CD8-positive, alpha-beta memory T cell (primary cell): ENCODE measurements around the gene RNF150. TPM values are rescaled to one million over a fixed set of nuclear protein-coding genes. Genes with fewer than 3 reads are reported as not detected.

Source experiments
- CTCF ChIA-PET: fragments of 350-600 bp; sonication (Branson Sonifier 250); formaldehyde crosslinking; loops from one replicate; lab custom pipeline; 2021; ENCODE audit warnings: antibody characterized with exemption; lab: Charles Lee
- POLR2A ChIA-PET: fragments of 350-600 bp; sonication (Branson Sonifier 250); formaldehyde crosslinking; loops from one replicate; lab custom pipeline; 2021; ENCODE audit warnings: antibody characterized with exemption; lab: Charles Lee
- DNase-seq, 5 donors: peaks; one replicate each; pipeline versions ENCODE4 v3.0.0 to v3.0.0-alpha.2; 2020 to 2022; ENCODE audit warnings: mixed read lengths in 1 of 5
- H3K27ac ChIP-seq: one replicate; pipeline ENCODE4 v1.7.0; 2013; ENCODE audit warnings: low read depth, mild to moderate bottlenecking, low read length, moderate library complexity
- H3K27me3 ChIP-seq: 2 replicates; pipeline ENCODE4 v1.7.0; 2013; ENCODE audit warnings: low read length, mild to moderate bottlenecking; ENCODE audit not compliant: insufficient read depth, poor library complexity, severe bottlenecking
- H3K36me3 ChIP-seq: 2 replicates; pipeline ENCODE4 v1.7.0; 2013; ENCODE audit warnings: mild to moderate bottlenecking, low read length, moderate library complexity; ENCODE audit not compliant: insufficient read depth
- H3K4me1 ChIP-seq: 2 replicates; pipeline ENCODE4 v1.7.0; 2013; ENCODE audit warnings: mild to moderate bottlenecking, low read length, moderate library complexity; ENCODE audit not compliant: insufficient read depth
- H3K4me3 ChIP-seq: 2 replicates; pipeline ENCODE4 v1.7.0; 2013; ENCODE audit warnings: mild to moderate bottlenecking, low read length
- H3K9me3 ChIP-seq: 2 replicates; pipeline ENCODE4 v1.7.0; 2013; ENCODE audit warnings: mild to moderate bottlenecking, low read length
- H3K27ac Mint-ChIP-seq, 8 donors: one replicate each; pipeline ENCODE4 v1.8.0; 2020 to 2021; ENCODE audit warnings: mixed read lengths in 8 of 8, mild to moderate bottlenecking in 6 of 8, inconsistent platforms in 3 of 8, moderate library complexity in 3 of 8
- H3K27me3 Mint-ChIP-seq, 2 donors: one replicate each; pipeline ENCODE4 v1.8.0; 2020 to 2021; ENCODE audit warnings: mixed read lengths in 2 of 2, mild to moderate bottlenecking in 1 of 2, moderate library complexity in 1 of 2
- H3K36me3 Mint-ChIP-seq, 3 donors: one replicate each; pipeline ENCODE4 v1.8.0; 2020 to 2021; ENCODE audit warnings: mixed read lengths in 3 of 3, inconsistent platforms in 1 of 3, mild to moderate bottlenecking in 1 of 3
- H3K4me1 Mint-ChIP-seq, 3 donors: one replicate each; pipeline ENCODE4 v1.8.0; 2020 to 2021; ENCODE audit warnings: mixed read lengths in 3 of 3, inconsistent platforms in 1 of 3, mild to moderate bottlenecking in 1 of 3
- H3K4me3 Mint-ChIP-seq, 7 donors: one replicate each; pipeline ENCODE4 v1.8.0; 2020 to 2021; ENCODE audit warnings: mixed read lengths in 7 of 7, mild to moderate bottlenecking in 6 of 7, moderate library complexity in 4 of 7, inconsistent platforms in 2 of 7
- H3K9me3 Mint-ChIP-seq, 5 donors: one replicate each; pipeline ENCODE4 v1.8.0; 2020 to 2022; ENCODE audit warnings: mixed read lengths in 5 of 5, mild to moderate bottlenecking in 3 of 5, moderate library complexity in 2 of 5, inconsistent platforms in 1 of 5
- polyA plus RNA-seq: library from polyadenylated mRNA; unstranded; fragments of 300-500 nt; fragmentation: Illumina TruSeq; gene quantifications from one replicate; pipeline ENCODE4 v1.2.3, GENCODE V29; 2021
- total RNA-seq, 2 experiments: library from RNA; stranded (reverse); gene quantifications; one replicate each; pipeline ENCODE4 v1.2.3, GENCODE V29; 2021

Gene RNF150
- total and polyA plus RNA-seq, 3 experiments from 2014 or later, result not detected

GRCh38 chr4:140876615-140877364, 256.5 kb downstream of the RNF150 start:
- H3K4me3 Mint-ChIP-seq, result no peak overlapping the region
- no peaks in the 10 kb centered on the region for H3K36me3 Mint-ChIP-seq
- CTCF ChIA-PET, result no interaction called here

GRCh38 chr4:140875746-140876452, 257.4 kb downstream of the RNF150 start:
- Mint-ChIP-seq H3K27me3 (peaks cover 0 to 1% of the 10 kb centered on the region in 2 donors), H3K36me3 (no peaks in the 10 kb centered on the region), H3K4me3 (no peak overlapping the region), H3K4me1 (no peaks in the 10 kb centered on the region), H3K9me3 (peaks cover 0 to 11% (median 4%) of the 10 kb centered on the region in 5 donors), H3K27ac (no peak overlapping the region)
- DNase-seq, result no peak
- Histone ChIP-seq H3K4me3 (no peak overlapping the region), H3K9me3 (no peaks in the 10 kb centered on the region), H3K36me3 (no peaks in the 10 kb centered on the region), H3K27me3 (no peaks in the 10 kb centered on the region), H3K4me1 (no peaks in the 10 kb centered on the region), H3K27ac (no peak overlapping the region)
- ChIA-PET POLR2A (no interaction called here), CTCF (no interaction called here)

More at GRCh38 chr4:140876615-140877364, 256.5 kb downstream of the RNF150 start:
- Histone ChIP-seq H3K9me3 (no peaks in the 10 kb centered on the region), H3K4me1 (no peaks in the 10 kb centered on the region), H3K4me3 (no peak overlapping the region), H3K27ac (no peak overlapping the region), H3K36me3 (no peaks in the 10 kb centered on the region), H3K27me3 (no peaks in the 10 kb centered on the region)
- H3K27ac Mint-ChIP-seq, result no peak overlapping the region
- no peaks in the 10 kb centered on the region for H3K4me1 Mint-ChIP-seq
- H3K27me3 Mint-ChIP-seq, result peaks cover 0 to 1% of the 10 kb centered on the region in 2 donors
- peaks cover 2 to 12% (median 4%) of the 10 kb centered on the region in 5 donors for H3K9me3 Mint-ChIP-seq
- POLR2A ChIA-PET, result no interaction called here
- no peak for DNase-seq

DNA sequence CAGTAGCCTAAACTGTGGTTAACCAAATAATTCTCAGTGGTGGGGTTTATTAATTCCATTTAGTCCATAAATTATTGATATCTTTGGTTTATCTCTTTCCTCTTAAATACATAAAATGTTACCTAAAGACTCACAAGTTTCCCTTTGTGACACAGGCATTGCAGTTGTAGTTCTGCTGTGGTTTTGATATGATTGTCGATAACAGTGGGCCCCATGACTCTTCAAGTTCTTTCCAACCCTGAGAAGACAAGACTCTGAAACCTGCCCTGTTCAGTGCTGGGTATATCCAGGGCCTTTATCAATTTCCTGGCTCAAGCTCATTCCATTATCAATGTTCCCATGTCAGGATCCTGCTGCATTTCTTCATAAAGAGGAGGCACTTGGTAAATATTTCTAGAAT, 259.2 kb downstream of the RNF150 start:
- H3K9me3 Mint-ChIP-seq, result peaks cover 0 to 3% (median 2%) of the 10 kb centered on the region in 5 donors
- no peak for DNase-seq
- ChIA-PET CTCF (no interaction called here), POLR2A (no interaction called here)
- H3K4me3 Mint-ChIP-seq, result no peak overlapping the region
- no peaks in the 10 kb centered on the region for H3K9me3 ChIP-seq
- no peaks in the 10 kb centered on the region for H3K27me3 ChIP-seq
- peaks cover 0 to 1% of the 10 kb centered on the region in 2 donors for H3K27me3 Mint-ChIP-seq
- no peaks in the 10 kb centered on the region for H3K36me3 ChIP-seq
- no peak overlapping the region for H3K27ac ChIP-seq
- H3K4me1 Mint-ChIP-seq, result no peaks in the 10 kb centered on the region
- no peaks in the 10 kb centered on the region for H3K36me3 Mint-ChIP-seq
- no peak overlapping the region for H3K4me3 ChIP-seq
- no peaks in the 10 kb centered on the region for H3K4me1 ChIP-seq
- no peak overlapping the region for H3K27ac Mint-ChIP-seq

DNA sequence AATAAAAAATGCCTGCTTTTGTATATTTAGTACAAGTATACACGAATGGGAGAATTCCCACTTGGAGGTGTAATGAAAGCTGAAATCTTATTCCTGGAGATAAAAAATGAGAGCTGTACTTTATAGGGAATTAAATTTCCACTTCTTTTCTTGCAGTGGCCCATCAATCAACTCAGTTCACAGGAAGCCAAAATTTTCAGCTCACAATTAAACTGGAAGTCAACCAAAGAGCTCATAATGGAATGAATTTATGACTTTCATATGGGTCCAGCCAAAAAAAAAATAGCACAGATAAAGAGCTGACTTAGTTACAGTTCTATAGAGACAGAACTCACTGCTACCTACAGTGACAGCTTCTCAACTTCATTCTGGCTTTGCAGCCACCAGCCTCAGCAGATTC, 261.9 kb downstream of the RNF150 start:
- Mint-ChIP-seq H3K27me3 (peaks cover 0 to 6% of the 10 kb centered on the region in 2 donors), H3K4me1 (no peaks in the 10 kb centered on the region), H3K4me3 (no peak overlapping the region), H3K27ac (no peak overlapping the region), H3K36me3 (no peaks in the 10 kb centered on the region), H3K9me3 (peaks cover 0 to 2% (median 0%) of the 10 kb centered on the region in 5 donors)
- no peaks in the 10 kb centered on the region for H3K36me3 ChIP-seq
- no peaks in the 10 kb centered on the region for H3K9me3 ChIP-seq
- CTCF ChIA-PET, result no interaction called here
- H3K27me3 ChIP-seq, result no peaks in the 10 kb centered on the region
- DNase-seq, result no peak
- H3K4me1 ChIP-seq, result no peaks in the 10 kb centered on the region
- POLR2A ChIA-PET, result no interaction called here
- H3K27ac ChIP-seq, result no peak overlapping the region
- no peak overlapping the region for H3K4me3 ChIP-seq

DNA sequence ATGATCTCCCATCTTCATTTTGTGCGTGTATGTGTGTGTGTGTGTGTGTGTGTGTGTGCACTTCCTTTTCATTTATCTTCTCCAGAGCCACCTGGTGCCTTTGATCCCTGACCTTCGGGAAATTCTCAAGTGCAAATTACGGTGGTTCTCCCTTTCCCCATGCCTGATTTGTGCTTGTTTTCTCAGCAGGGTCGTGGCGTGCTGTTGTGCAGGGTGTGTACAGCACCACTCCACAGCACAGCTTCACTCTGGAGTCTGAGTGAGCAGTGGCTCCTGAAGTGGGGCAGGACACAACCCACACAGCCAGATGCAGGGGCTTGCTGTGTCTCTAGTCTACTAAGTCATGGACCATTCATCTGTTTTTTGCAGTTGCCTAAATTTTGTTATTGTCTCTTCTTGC, 262.8 kb downstream of the RNF150 start:
- ChIA-PET CTCF (no interaction called here), POLR2A (no interaction called here)
- Histone ChIP-seq H3K27me3 (no peaks in the 10 kb centered on the region), H3K27ac (no peak overlapping the region), H3K36me3 (no peaks in the 10 kb centered on the region), H3K9me3 (no peaks in the 10 kb centered on the region), H3K4me1 (no peaks in the 10 kb centered on the region), H3K4me3 (no peak overlapping the region)
- H3K9me3 Mint-ChIP-seq, result no peaks in the 10 kb centered on the region
- peak overlapping the region in 1 of 7 donors; percentile 5 for H3K4me3 Mint-ChIP-seq
- DNase-seq, result no peak
- H3K27me3 Mint-ChIP-seq, result peaks cover 0 to 5% of the 10 kb centered on the region in 2 donors
- no peaks in the 10 kb centered on the region for H3K4me1 Mint-ChIP-seq
- H3K27ac Mint-ChIP-seq, result no peak overlapping the region
- H3K36me3 Mint-ChIP-seq, result no peaks in the 10 kb centered on the region

GRCh38 chr4:140869446-140869845, 263.8 kb downstream of the RNF150 start:
- Histone ChIP-seq H3K36me3 (no peaks in the 10 kb centered on the region), H3K27me3 (no peaks in the 10 kb centered on the region), H3K27ac (no peak overlapping the region), H3K9me3 (no peaks in the 10 kb centered on the region), H3K4me1 (no peaks in the 10 kb centered on the region), H3K4me3 (no peak overlapping the region)
- H3K27me3 Mint-ChIP-seq, result peaks cover 5% of the 10 kb centered on the region in 2 donors
- H3K4me1 Mint-ChIP-seq, result no peaks in the 10 kb centered on the region
- no peaks in the 10 kb centered on the region for H3K9me3 Mint-ChIP-seq
- no peak overlapping the region for H3K27ac Mint-ChIP-seq
- DNase-seq, result no peak
- H3K36me3 Mint-ChIP-seq, result no peaks in the 10 kb centered on the region
- CTCF ChIA-PET, result no interaction called here
- no peak overlapping the region for H3K4me3 Mint-ChIP-seq
- POLR2A ChIA-PET, result no interaction called here

- Mint-ChIP-seq H3K4me1 (peaks cover 6 to 9% (median 8%) of the 10 kb centered on the region in 3 donors), H3K9me3 (no peaks in the 10 kb centered on the region), H3K36me3 (no peaks in the 10 kb centered on the region), H3K27me3 (peaks cover 5 to 11% of the 10 kb centered on the region in 2 donors), H3K27ac (no peak overlapping the region), H3K4me3 (no peak overlapping the region)
- ChIA-PET CTCF (interaction anchor here (0.6 kb wide), 1 partner anchor 21 kb away, joined by 3 read pairs; no protein-coding TSS in a partner anchor), POLR2A (no interaction called here)
- Histone ChIP-seq H3K4me1 (no peaks in the 10 kb centered on the region), H3K9me3 (no peaks in the 10 kb centered on the region), H3K27me3 (no peaks in the 10 kb centered on the region), H3K36me3 (no peaks in the 10 kb centered on the region), H3K4me3 (no peak overlapping the region), H3K27ac (no peak overlapping the region)
- DNase-seq, result no peak
Observed at GRCh38 chr4:140867356-140867755, 265.9 kb downstream of the RNF150 start.

DNA sequence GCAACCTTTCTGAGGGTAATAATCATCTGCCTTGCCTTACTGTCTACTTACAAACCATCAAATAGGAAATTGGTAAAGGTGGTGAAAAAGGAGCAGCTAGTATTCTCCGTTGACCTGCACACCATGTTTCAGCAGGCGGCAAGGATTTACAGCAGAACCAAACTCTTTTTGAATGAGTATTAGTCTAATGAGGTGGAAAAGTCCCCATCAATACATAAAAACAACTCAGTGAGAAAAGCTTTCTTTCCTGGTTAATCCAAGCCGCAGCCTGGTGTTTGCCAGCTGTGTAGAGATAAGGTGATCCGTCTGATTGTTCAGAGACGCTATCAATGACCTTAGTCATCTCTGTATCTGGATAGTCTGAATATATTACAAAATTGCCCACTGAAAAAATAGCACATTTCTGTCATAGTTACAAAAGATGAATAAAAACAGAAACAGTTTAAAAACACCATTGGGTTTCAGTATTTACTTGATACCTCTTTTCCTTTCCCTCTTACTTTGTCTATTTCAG, 266.7 kb downstream of the RNF150 start:
- Histone ChIP-seq H3K27me3 (no peaks in the 10 kb centered on the region), H3K27ac (no peak overlapping the region), H3K9me3 (no peaks in the 10 kb centered on the region), H3K4me1 (no peaks in the 10 kb centered on the region), H3K36me3 (no peaks in the 10 kb centered on the region), H3K4me3 (no peak overlapping the region)
- POLR2A ChIA-PET, result no interaction called here
- H3K9me3 Mint-ChIP-seq, result no peaks in the 10 kb centered on the region
- H3K27ac Mint-ChIP-seq, result no peak overlapping the region
- DNase-seq, result no peak
- H3K36me3 Mint-ChIP-seq, result no peaks in the 10 kb centered on the region
- H3K4me1 Mint-ChIP-seq, result peaks cover 6 to 11% (median 9%) of the 10 kb centered on the region in 3 donors
- CTCF ChIA-PET, result interaction anchor here (0.6 kb wide), 1 partner anchor 22 kb away, joined by 3 read pairs; no protein-coding TSS in a partner anchor
- H3K4me3 Mint-ChIP-seq, result no peak overlapping the region
- peaks cover 5 to 16% of the 10 kb centered on the region in 2 donors for H3K27me3 Mint-ChIP-seq
